ENCODE results near the gene RHBDL1.
"Not testable (repeated sequence)": the region's sequence is repeated elsewhere in the genome, so short reads cannot be mapped to it uniquely, and the experiment has no call there.

Gene RHBDL1

GRCh38 chr16:689175-689897, 13.9 kb downstream of the RHBDL1 start:
- no peak for DNase-seq

- not testable (repeated sequence) for DNase-seq
Measured at GRCh38 chr16:691242-691641, 15.8 kb downstream of the RHBDL1 start.

GRCh38 chr16:692356-693108, 17.1 kb downstream of the RHBDL1 start:
- DNase-seq = no peak

- DNase-seq = no peak
Measured at GRCh38 chr16:693364-693763, 17.9 kb downstream of the RHBDL1 start.

GRCh38 chr16:693766-694165, 18.3 kb downstream of the RHBDL1 start:
- no peak for DNase-seq

- DNase-seq = no peak
Measured at GRCh38 chr16:694187-694862, 18.9 kb downstream of the RHBDL1 start.

- no peak for DNase-seq
Measured at GRCh38 chr16:694863-695354, 19.4 kb downstream of the RHBDL1 start.

- no peak for DNase-seq
Measured at GRCh38 chr16:695355-696089, 20.1 kb downstream of the RHBDL1 start.

- DNase-seq = no peak
Measured at GRCh38 chr16:698911-699671, 23.6 kb downstream of the RHBDL1 start.

- DNase-seq = no peak
Measured at GRCh38 chr16:700684-701584, 25.5 kb downstream of the RHBDL1 start.

- no peak for DNase-seq
Measured at GRCh38 chr16:702341-702740, 26.9 kb downstream of the RHBDL1 start.

- DNase-seq = no peak
Measured at GRCh38 chr16:703406-703805, 27.9 kb downstream of the RHBDL1 start.

GRCh38 chr16:704047-704446, 28.6 kb downstream of the RHBDL1 start:
- DNase-seq = no peak

- DNase-seq = no peak
Measured at GRCh38 chr16:704552-705380, 29.3 kb downstream of the RHBDL1 start.

GRCh38 chr16:705431-706188, 30.1 kb downstream of the RHBDL1 start, which contains the start of gene FBXL16:
Gene FBXL16 (minus strand): TSS chr16:705801. CDS start chr16:697405, 8,396 bp downstream.
- no peak for DNase-seq

GRCh38 chr16:706189-707061, 31.0 kb downstream of the RHBDL1 start:
- DNase-seq = no peak

- no peak for DNase-seq
Measured at GRCh38 chr16:707062-707538, 31.6 kb downstream of the RHBDL1 start.

GRCh38 chr16:708019-708418, 32.5 kb downstream of the RHBDL1 start:
- no peak for DNase-seq

Measured in cortex of kidney (tissue), 1 donor.